HL-60 (cell line): ENCODE measurements around the gene PTPRG.

Experiments
- DNase-seq, 2 experiments: peaks; one replicate each; pipeline ENCODE4 v3.0.0-alpha.2; 2010 to 2020; ENCODE audit warnings: low read depth in 1 of 2, low spot score in 1 of 2
- H3K27ac ChIP-seq: fragments of 250-450 bp; sonication (Bioruptor Pico); replicated peaks from 2 replicates; pipeline ENCODE4 v1.5.1; 2020; ENCODE audit warnings: mild to moderate bottlenecking, moderate library complexity
- H3K27me3 ChIP-seq: fragments of 250-450 bp; sonication (Bioruptor Pico); 2 replicates; pipeline ENCODE4 v1.5.1; 2021; ENCODE audit warnings: mild to moderate bottlenecking, moderate library complexity; ENCODE audit not compliant: insufficient read depth, poor library complexity, severe bottlenecking
- H3K4me3 ChIP-seq: replicated peaks from 2 replicates; pipeline ENCODE4 v1.5.1; 2011; ENCODE audit warnings: mild to moderate bottlenecking, control low read depth, low read length; ENCODE audit not compliant: insufficient read depth
- CTCF ChIP-seq: IDR thresholded peaks from one replicate; pipeline ENCODE4 v1.5.1; 2011; ENCODE audit warnings: low read length, control low read depth, inconsistent platforms; ENCODE audit not compliant: insufficient read depth
- GABPA ChIP-seq: IDR thresholded peaks from 2 replicates; pipeline ENCODE4 v1.6.1; 2012; ENCODE audit warnings: low read depth
- POLR2AphosphoS5 ChIP-seq: IDR thresholded peaks from 2 replicates; pipeline ENCODE4 v1.6.1; 2012; ENCODE audit warnings: low read depth
- REST ChIP-seq: IDR thresholded peaks from 2 replicates; pipeline ENCODE4 v1.6.1; 2012; ENCODE audit warnings: low read depth; ENCODE audit not compliant: insufficient replicate concordance
- SPI1 ChIP-seq: IDR thresholded peaks from 2 replicates; pipeline ENCODE4 v1.6.1; 2012; ENCODE audit warnings: low read depth, mild to moderate bottlenecking, borderline replicate concordance

Gene PTPRG

GRCh38 chr3:61903931-61904657 lies 342.7 kb downstream of the PTPRG start:
- TF ChIP-seq REST (no peak), GABPA (no peak), SPI1 (no peak), CTCF (no peak), POLR2AphosphoS5 (no peak)
- Histone ChIP-seq H3K27ac (no peak overlapping the region), H3K27me3 (peaks cover 2% of the 10 kb centered on the region), H3K4me3 (no peak overlapping the region)
- DNase-seq = no peak

- H3K27me3 ChIP-seq = no peaks in the 10 kb centered on the region
These were observed 345.9 kb downstream of the PTPRG start for GRCh38 chr3:61907210-61907795.

More at GRCh38 chr3:61907210-61907795, 345.9 kb downstream of the PTPRG start:
- no peak for TF ChIP-seq SPI1
- TF ChIP-seq CTCF = no peak
- no peak for TF ChIP-seq POLR2AphosphoS5
- no peak for TF ChIP-seq REST
- TF ChIP-seq GABPA = no peak
- Histone ChIP-seq H3K4me3 (no peak overlapping the region), H3K27ac (no peak overlapping the region)
- DNase-seq = no peak
